AG04449 (cell line): ENCODE results near the gene DCST1.

Experiments
- CTCF ChIA-PET: fragments of 350-600 bp; formaldehyde crosslinking; extraction: SDS; loops from one replicate; lab custom pipeline; 2021; ENCODE audit warnings: antibody characterized with exemption; lab: Yijun Ruan, JAX
- POLR2A ChIA-PET: fragments of 400-600, 350-600 bp; formaldehyde crosslinking; extraction: SDS; loops from one replicate; lab custom pipeline; 2020; ENCODE audit warnings: antibody characterized with exemption, inconsistent platforms; lab: Yijun Ruan, JAX
- DNase-seq: peaks from one replicate; pipeline ENCODE4 v3.0.0-alpha.2; 2010; ENCODE audit warnings: low read depth, low spot score
- H3K4me3 ChIP-seq: 2 replicates; pipeline ENCODE4 v1.5.1; 2011; ENCODE audit warnings: low read depth, mild to moderate bottlenecking, control low read depth, low read length
- TF ChIP-seq, protein P1 (sequence below): IDR thresholded peaks from one replicate; pipeline ENCODE4 v1.5.1; 2011; ENCODE audit warnings: mild to moderate bottlenecking, moderate library complexity, low read length, control low read depth, inconsistent platforms; ENCODE audit not compliant: insufficient read depth; ENCODE audit errors: missing control alignments

The DCST1 gene

DNA sequence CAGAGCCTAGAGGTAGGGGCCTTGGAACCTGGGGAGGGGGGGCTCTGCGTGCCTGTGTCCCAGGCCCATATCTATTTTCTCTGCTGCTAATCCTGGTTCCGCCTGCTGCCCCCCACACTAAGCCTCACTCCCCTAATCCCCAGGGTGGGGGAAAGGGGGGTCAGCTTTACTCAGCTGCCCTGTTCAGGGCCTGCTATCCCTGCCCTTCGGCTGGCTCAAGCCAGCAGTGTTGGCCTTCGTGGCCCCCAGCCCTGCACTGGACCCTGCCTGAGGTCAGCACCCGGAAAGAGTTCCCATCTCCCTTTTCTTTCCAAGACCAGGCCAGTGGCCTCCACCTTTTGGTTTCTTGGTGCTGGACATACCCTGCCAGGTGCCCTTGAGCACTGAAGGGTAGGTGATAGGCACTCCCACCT, 22.6 kb upstream of the DCST1 start:
- TF ChIP-seq, protein P1, sequence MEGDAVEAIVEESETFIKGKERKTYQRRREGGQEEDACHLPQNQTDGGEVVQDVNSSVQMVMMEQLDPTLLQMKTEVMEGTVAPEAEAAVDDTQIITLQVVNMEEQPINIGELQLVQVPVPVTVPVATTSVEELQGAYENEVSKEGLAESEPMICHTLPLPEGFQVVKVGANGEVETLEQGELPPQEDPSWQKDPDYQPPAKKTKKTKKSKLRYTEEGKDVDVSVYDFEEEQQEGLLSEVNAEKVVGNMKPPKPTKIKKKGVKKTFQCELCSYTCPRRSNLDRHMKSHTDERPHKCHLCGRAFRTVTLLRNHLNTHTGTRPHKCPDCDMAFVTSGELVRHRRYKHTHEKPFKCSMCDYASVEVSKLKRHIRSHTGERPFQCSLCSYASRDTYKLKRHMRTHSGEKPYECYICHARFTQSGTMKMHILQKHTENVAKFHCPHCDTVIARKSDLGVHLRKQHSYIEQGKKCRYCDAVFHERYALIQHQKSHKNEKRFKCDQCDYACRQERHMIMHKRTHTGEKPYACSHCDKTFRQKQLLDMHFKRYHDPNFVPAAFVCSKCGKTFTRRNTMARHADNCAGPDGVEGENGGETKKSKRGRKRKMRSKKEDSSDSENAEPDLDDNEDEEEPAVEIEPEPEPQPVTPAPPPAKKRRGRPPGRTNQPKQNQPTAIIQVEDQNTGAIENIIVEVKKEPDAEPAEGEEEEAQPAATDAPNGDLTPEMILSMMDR: no peak
- ChIA-PET POLR2A (no interaction called here), CTCF (interaction anchor here (0.9 to 1.4 kb wide), 4 partner anchors 9 to 81 kb away, joined by 3 to 8 read pairs (median 3); no protein-coding TSS in a partner anchor)
- H3K4me3 ChIP-seq: no peak overlapping the region
- no peak for DNase-seq

DNA sequence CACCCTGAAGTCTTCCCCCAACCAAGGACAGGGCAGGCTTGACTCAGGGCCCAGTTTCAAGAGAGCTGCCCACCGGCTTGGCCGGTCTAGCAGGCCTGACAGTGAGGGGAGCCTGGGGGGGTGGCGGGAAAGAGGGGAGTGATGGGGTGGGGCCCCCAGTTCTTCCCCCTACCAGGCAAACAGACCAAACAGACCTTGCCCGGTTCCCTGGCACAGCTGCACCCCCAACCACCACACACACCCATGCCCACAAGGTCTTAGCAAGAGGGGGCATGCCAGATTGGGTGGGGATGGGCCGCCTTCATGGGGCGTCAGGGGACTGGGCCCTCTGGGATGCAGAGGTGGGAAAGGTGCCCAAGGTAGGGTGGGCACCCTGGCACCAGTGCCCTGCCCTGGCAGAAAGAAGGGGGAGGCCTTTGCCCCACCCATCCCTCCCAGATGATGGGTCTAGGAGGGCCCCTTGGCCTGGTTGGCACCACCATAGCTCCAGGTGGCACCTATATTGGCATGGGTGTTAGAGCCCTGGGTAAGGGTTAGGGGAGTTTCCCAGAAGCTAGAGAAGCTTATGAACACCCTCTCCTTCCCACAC, 22.1 kb upstream of the DCST1 start:
- CTCF ChIA-PET: interaction anchor here (2.0 kb wide), 1 partner anchor 74 kb away, joined by 6 read pairs; no protein-coding TSS in a partner anchor
- POLR2A ChIA-PET: no interaction called here
- no peak overlapping the region for H3K4me3 ChIP-seq
- TF ChIP-seq, protein P1: no peak
- DNase-seq: no peak

DNA sequence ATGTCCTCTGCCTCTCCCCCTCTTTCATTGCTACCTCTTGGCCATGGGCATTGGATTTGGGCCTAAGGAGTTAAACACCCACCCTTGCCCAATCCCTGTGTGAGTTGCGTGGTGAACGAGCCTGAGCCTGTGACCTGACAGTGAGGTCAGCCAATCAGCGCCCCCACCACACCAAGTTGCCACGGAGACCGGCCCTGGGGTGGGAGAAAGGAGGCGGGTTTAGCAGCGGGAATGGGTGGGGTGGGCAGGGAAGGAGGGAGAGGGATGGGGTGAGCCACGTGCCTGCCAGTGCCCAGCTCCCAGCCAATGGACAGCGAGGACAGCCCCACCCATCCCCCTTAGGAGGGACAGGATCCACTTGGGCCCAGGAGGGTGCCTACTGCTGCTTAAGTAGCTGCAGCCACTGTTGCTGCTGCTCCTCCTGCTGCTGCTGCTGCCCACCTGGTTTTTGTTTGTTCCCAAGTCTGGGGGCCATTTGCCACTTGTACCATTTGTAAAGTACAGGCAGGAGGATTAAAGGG, 21.5 kb upstream of the DCST1 start:
- TF ChIP-seq, protein P1: no peak
- no peak for DNase-seq
- ChIA-PET POLR2A (no interaction called here), CTCF (interaction anchor here (0.8 to 2.0 kb wide), 6 partner anchors 13 to 80 kb away, joined by 3 to 6 read pairs (median 4); partner anchors contain the start of gene SHC1)
- no peak overlapping the region for H3K4me3 ChIP-seq

DNA sequence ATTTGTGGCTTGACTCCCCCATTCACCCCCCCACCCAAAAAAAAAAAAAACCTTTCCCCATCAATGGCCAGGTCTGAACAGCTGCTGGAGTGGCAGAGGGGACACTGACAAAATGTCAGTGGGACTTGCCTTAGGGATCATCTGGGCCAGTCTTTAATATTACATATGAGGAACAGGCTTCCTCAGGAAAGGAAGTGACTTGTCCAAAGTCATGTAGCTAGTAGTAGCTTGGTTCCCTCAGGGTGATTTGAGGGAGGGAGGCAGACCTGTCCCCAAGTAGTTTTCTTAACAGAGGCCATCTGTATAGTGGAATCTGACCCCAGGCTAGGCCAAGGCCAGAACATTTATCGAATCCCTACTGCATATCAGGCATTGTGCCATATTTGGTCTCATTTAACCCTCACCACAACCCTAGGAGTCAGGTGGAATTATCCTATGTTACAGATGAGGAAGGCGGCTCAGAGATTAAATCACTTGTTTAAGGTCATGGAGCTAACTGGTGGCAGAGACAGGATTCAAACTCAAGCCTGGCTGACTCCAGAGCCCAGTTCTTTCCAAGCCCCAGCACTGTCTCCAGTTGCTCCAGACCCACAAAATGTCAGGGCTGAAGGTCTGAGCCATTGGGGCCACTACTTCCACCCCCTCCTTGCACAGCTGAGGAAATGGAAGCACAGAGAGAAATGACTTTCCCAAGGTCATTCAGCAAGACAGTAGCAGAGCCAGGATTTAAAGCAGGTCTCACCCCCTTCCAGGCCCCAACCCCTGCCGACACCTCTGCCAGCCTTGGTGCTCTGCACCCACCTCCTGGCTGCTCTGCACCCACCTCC, 20.6 kb upstream of the DCST1 start:
- no peak overlapping the region for H3K4me3 ChIP-seq
- POLR2A ChIA-PET: no interaction called here
- CTCF ChIA-PET: interaction anchor here (0.7 to 2.0 kb wide), 8 partner anchors 9 to 79 kb away, joined by 3 to 6 read pairs (median 3); partner anchors contain the start of gene SHC1
- DNase-seq: no peak
- TF ChIP-seq, protein P1: no peak

DNA sequence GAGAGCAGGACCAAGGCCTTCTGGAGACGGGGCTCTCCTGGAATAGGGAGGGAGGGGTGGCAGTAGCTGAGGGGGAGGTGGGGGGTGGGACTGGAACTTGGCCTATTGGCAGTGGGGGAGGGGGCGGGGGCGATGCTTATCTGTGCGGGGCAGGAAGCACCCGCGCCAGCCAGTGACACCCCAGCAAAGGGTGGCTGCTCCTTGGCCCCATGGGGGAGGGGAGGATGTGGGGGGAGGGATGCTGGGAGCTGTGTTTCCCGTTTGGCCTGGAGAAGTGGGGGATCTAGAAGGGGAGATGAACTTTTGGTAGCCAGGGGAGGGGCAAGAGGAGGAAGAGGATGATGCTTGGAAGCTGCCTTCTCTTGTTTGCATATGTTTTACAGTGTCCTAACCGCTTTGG, 20.0 kb upstream of the DCST1 start:
- ChIA-PET CTCF (interaction anchor here (0.7 to 10.5 kb wide), 6 partner anchors 8 to 71 kb away, joined by 3 to 244 read pairs (median 3); partner anchors contain the start of genes LENEP, SHC1 and ZBTB7B), POLR2A (no interaction called here)
- DNase-seq: no peak
- TF ChIP-seq, protein P1: no peak
- no peak overlapping the region for H3K4me3 ChIP-seq
